Measurements from ENCODE around the gene CLDN1.

CLDN1 gene

GRCh38 chr3:190265796-190266195 is 56.5 kb downstream of the CLDN1 start (continued):
- TF ChIP-seq CREB5 (CRISPR knock-in tag; IDR thresholded peaks at IDR 0.05; ENCODE audit: low read depth) (no peak), ISL1 (CRISPR knock-in tag; IDR thresholded peaks at IDR 0.05) (no peak), SNAI2 (CRISPR knock-in tag; IDR thresholded peaks at IDR 0.05) (no peak), TOX (CRISPR knock-in tag; IDR thresholded peaks at IDR 0.05; ENCODE audit: borderline replicate concordance) (no peak), ZNF565 (CRISPR knock-in tag; conservative IDR thresholded peaks at IDR 0.05; ENCODE audit: low read depth) (no peak), POU6F1 (CRISPR knock-in tag; IDR thresholded peaks at IDR 0.05; ENCODE audit: borderline replicate concordance, low read depth) (no peak), ZFP30 (CRISPR knock-in tag; IDR thresholded peaks at IDR 0.05) (no peak), OSR1 (CRISPR knock-in tag; IDR thresholded peaks at IDR 0.05) (no peak), GLIS3 (CRISPR knock-in tag; IDR thresholded peaks at IDR 0.05) (no peak)

- no peak for TF ChIP-seq RARB (CRISPR knock-in tag; IDR thresholded peaks at IDR 0.05)
- TF ChIP-seq POU6F1 (CRISPR knock-in tag; IDR thresholded peaks at IDR 0.05; ENCODE audit: borderline replicate concordance, low read depth) = no peak
- no peak for TF ChIP-seq PATZ1 (CRISPR knock-in tag; IDR thresholded peaks at IDR 0.05; ENCODE audit: borderline replicate concordance)
- TF ChIP-seq CREB5 (CRISPR knock-in tag; IDR thresholded peaks at IDR 0.05; ENCODE audit: low read depth) = no peak
- no peak for TF ChIP-seq ZFP30 (CRISPR knock-in tag; IDR thresholded peaks at IDR 0.05)
- no peak for TF ChIP-seq TOX (CRISPR knock-in tag; IDR thresholded peaks at IDR 0.05; ENCODE audit: borderline replicate concordance)
- no peak for TF ChIP-seq TCF4 (CRISPR knock-in tag; IDR thresholded peaks at IDR 0.05; ENCODE audit: borderline replicate concordance)
- TF ChIP-seq ESRRG (CRISPR knock-in tag; IDR thresholded peaks at IDR 0.05) = no peak
- TF ChIP-seq CSRNP3 (CRISPR knock-in tag; IDR thresholded peaks at IDR 0.05) = no peak
- no peak for ATAC-seq
Observed at GRCh38 chr3:190265126-190265525, 57.1 kb downstream of the CLDN1 start.

- ATAC-seq = no peak
- TF ChIP-seq RARB (CRISPR knock-in tag; IDR thresholded peaks at IDR 0.05) (no peak), TCF4 (CRISPR knock-in tag; IDR thresholded peaks at IDR 0.05; ENCODE audit: borderline replicate concordance) (no peak), CREB5 (CRISPR knock-in tag; IDR thresholded peaks at IDR 0.05; ENCODE audit: low read depth) (no peak), ZNF565 (CRISPR knock-in tag; conservative IDR thresholded peaks at IDR 0.05; ENCODE audit: low read depth) (no peak), ARNTL (CRISPR knock-in tag; IDR thresholded peaks at IDR 0.05; ENCODE audit: borderline replicate concordance, low read depth) (no peak), POU6F1 (CRISPR knock-in tag; IDR thresholded peaks at IDR 0.05; ENCODE audit: borderline replicate concordance, low read depth) (no peak), ZFP30 (CRISPR knock-in tag; IDR thresholded peaks at IDR 0.05) (no peak)
Observed at GRCh38 chr3:190261740-190262139, 60.5 kb downstream of the CLDN1 start.
